Measurements from ENCODE around the gene RNF224. TPM values are rescaled to one million over a fixed set of nuclear protein-coding genes. Genes with fewer than 3 reads are reported as not detected.

The RNF224 gene
- polyA plus RNA-seq, 1 donor from 2014 or later = not detected

DNA sequence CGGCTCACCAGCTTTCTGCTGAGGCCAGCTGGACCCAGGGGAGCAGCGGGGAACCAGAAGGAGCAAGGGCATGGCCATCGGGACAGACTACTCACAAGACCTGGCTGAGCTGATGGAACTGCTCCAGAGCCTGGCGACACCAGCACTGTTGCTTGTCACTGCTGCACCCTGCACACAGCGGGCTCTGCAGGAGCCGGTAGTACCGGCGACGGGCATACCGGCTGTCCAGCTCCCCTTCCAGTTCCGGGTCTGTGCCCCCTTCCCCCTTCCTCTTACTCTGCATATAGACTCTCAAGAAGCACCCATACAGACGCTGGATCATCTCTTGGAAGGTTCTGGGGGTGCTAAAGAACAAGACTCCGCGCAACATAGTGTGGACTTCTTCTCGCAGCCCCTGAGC lies 39.9 kb upstream of the RNF224 start:
- Histone ChIP-seq H3K36me3 (ENCODE audit: insufficient read depth, low read length) (no peaks in the 10 kb centered on the region), H3K79me2 (replicated peaks; ENCODE audit: insufficient read depth, low read length) (peaks cover 14% of the 10 kb centered on the region), H3K4me2 (ENCODE audit: low read length) (peak overlapping the region; percentile 95), H3K27me3 (ENCODE audit: insufficient read depth, low read depth, low read length) (no peaks in the 10 kb centered on the region), H3K9me2 (ENCODE audit: insufficient read depth, low read length) (no peaks in the 10 kb centered on the region), H3K27ac (ENCODE audit: low read length) (no peak overlapping the region), H2AFZ (ENCODE audit: low read depth, low read length) (no peak overlapping the region), H3K4me3 (ENCODE audit: low read length) (peak overlapping the region; percentile 98), H3K9me3 (ENCODE audit: low read length) (no peaks in the 10 kb centered on the region), H4K20me1 (ENCODE audit: insufficient read depth) (no peaks in the 10 kb centered on the region), H3K9ac (ENCODE audit: low read length) (peak overlapping the region; percentile 85), H3F3A (ENCODE audit: insufficient read depth, low read length, poor library complexity, severe bottlenecking) (no peaks in the 10 kb centered on the region)
- TF ChIP-seq RAD21 (conservative IDR thresholded peaks at IDR 0.05) (no peak), TAF1 (IDR thresholded peaks at IDR 0.05; ENCODE audit: low read depth) (no peak), EZH2 (IDR thresholded peaks at IDR 0.05; ENCODE audit: borderline replicate concordance, insufficient read depth, low read length, poor library complexity, severe bottlenecking) (no peak), REST (IDR thresholded peaks at IDR 0.05; ENCODE audit: borderline replicate concordance) (no peak), CTCF (IDR thresholded peaks at IDR 0.05; ENCODE audit: poor library complexity, severe bottlenecking) (no peak), POLR2AphosphoS5 (IDR thresholded peaks at IDR 0.05) (no peak), SMC3 (conservative IDR thresholded peaks at IDR 0.05; ENCODE audit: poor library complexity) (no peak), MXI1 (conservative IDR thresholded peaks at IDR 0.05; ENCODE audit: poor library complexity, severe bottlenecking) (no peak), EP300 (conservative IDR thresholded peaks at IDR 0.05; ENCODE audit: poor library complexity, severe bottlenecking) (no peak)

DNA sequence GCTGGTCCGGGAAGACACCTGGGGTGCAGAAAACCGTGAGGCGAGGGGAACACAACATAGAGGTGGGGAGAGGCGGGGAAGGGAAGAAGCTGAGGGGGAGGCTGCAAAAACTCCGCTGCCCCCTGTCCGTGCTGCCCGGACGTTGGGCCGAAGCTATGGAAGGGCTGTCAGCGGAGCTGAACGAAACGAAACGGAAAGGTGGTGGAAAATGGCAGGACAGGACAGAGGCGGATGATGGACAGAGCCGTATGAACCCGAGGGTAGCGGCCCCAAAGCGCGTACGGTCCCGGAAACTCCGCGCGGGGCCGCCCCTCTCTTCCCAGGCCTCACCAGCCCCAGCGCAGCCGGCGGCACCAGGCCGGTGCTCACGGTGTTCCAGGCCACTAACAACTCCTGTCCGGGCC lies 39.2 kb upstream of the RNF224 start:
- Histone ChIP-seq H3K79me2 (replicated peaks; ENCODE audit: insufficient read depth, low read length) (peaks cover 14% of the 10 kb centered on the region), H2AFZ (ENCODE audit: low read depth, low read length) (peak overlapping the region; percentile 69), H3K9me3 (ENCODE audit: low read length) (no peaks in the 10 kb centered on the region), H4K20me1 (ENCODE audit: insufficient read depth) (no peaks in the 10 kb centered on the region), H3K36me3 (ENCODE audit: insufficient read depth, low read length) (no peaks in the 10 kb centered on the region), H3K4me3 (ENCODE audit: low read length) (peak overlapping the region; percentile 98), H3K9me2 (ENCODE audit: insufficient read depth, low read length) (no peaks in the 10 kb centered on the region), H3K27ac (ENCODE audit: low read length) (peak overlapping the region; percentile 76), H3K9ac (ENCODE audit: low read length) (peak overlapping the region; percentile 85), H3F3A (ENCODE audit: insufficient read depth, low read length, poor library complexity, severe bottlenecking) (no peaks in the 10 kb centered on the region), H3K27me3 (ENCODE audit: insufficient read depth, low read depth, low read length) (no peaks in the 10 kb centered on the region), H3K4me2 (ENCODE audit: low read length) (peak overlapping the region; percentile 95)
- no peak for TF ChIP-seq EZH2 (IDR thresholded peaks at IDR 0.05; ENCODE audit: borderline replicate concordance, insufficient read depth, low read length, poor library complexity, severe bottlenecking)
